Cerebellar cortex (tissue), 1 donor: ENCODE results near the gene LACTBL1.

Source experiments
- DNase-seq: peaks from one replicate; pipeline ENCODE4 v3.0.0-alpha.2; 2015; ENCODE audit warnings: low spot score

Gene LACTBL1

GRCh38 chr1:22944346-22945055, 28.2 kb downstream of the LACTBL1 start:
- no peak for DNase-seq

GRCh38 chr1:22941257-22941656, 31.4 kb downstream of the LACTBL1 start:
- no peak for DNase-seq

- no peak for DNase-seq
Observed at GRCh38 chr1:22936681-22937080, 36.0 kb downstream of the LACTBL1 start.

- no peak for DNase-seq
Observed at GRCh38 chr1:22935433-22935832, 37.2 kb downstream of the LACTBL1 start.

- no peak for DNase-seq
Observed at GRCh38 chr1:22932803-22933470, 39.7 kb downstream of the LACTBL1 start.

- peak; percentile 29 for DNase-seq
Observed at GRCh38 chr1:22930240-22930912, 42.3 kb downstream of the LACTBL1 start.

- no peak for DNase-seq
Observed at GRCh38 chr1:22925111-22925510, 47.6 kb downstream of the LACTBL1 start.

GRCh38 chr1:22922640-22923039, 50.0 kb downstream of the LACTBL1 start:
- DNase-seq: no peak

- DNase-seq: no peak
Observed at GRCh38 chr1:22921452-22922126, 51.1 kb downstream of the LACTBL1 start.

- no peak for DNase-seq
Observed at GRCh38 chr1:22920734-22921451, 51.8 kb downstream of the LACTBL1 start.

- no peak for DNase-seq
Observed at GRCh38 chr1:22920026-22920733, 52.5 kb downstream of the LACTBL1 start.

GRCh38 chr1:22919341-22920025, 53.2 kb downstream of the LACTBL1 start:
- no peak for DNase-seq

- no peak for DNase-seq
Observed at GRCh38 chr1:22918644-22919043, 54.0 kb downstream of the LACTBL1 start.

GRCh38 chr1:22917989-22918388, 54.7 kb downstream of the LACTBL1 start:
- no peak for DNase-seq

- peak; percentile 11 for DNase-seq
Observed at GRCh38 chr1:22916471-22916820, 56.2 kb downstream of the LACTBL1 start.

GRCh38 chr1:22915816-22916470, 56.7 kb downstream of the LACTBL1 start:
- DNase-seq: peak; percentile 25

GRCh38 chr1:22915231-22915630, 57.4 kb downstream of the LACTBL1 start:
- no peak for DNase-seq

GRCh38 chr1:22914633-22915217, 57.9 kb downstream of the LACTBL1 start:
- DNase-seq: no peak

GRCh38 chr1:22914156-22914555, 58.5 kb downstream of the LACTBL1 start:
- DNase-seq: no peak
